Uterus (tissue), 4 donors: ENCODE measurements around the gene NEAT1. TPM values are rescaled to one million over a fixed set of nuclear protein-coding genes. Genes with fewer than 3 reads are reported as not detected.
A peak's percentile ranks its signal among the peaks of the same experiment; 100 is the strongest.
"Not testable (repeated sequence)": the region's sequence is repeated elsewhere in the genome, so short reads cannot be mapped to it uniquely, and the experiment has no call there.

Experiments used
- DNase-seq, 2 donors: peaks; one replicate each; pipeline ENCODE4 v3.0.0-alpha.2; 2019 to 2020
- H3K27ac ChIP-seq, 2 donors: fragments of 200-600 bp; sonication (generic); 1 replicate in 1 of 2; 2 replicates in 1 of 2; pipeline ENCODE4 v1.5.1; 2016 to 2018
- H3K27me3 ChIP-seq, 2 donors: fragments of 200-600 bp; sonication (generic); one replicate each; pipeline ENCODE4 v1.5.1; 2018 to 2019; ENCODE audit warnings: control low read depth in 1 of 2
- H3K36me3 ChIP-seq, 2 donors: fragments of 200-600 bp; sonication (generic); one replicate each; pipeline ENCODE4 v1.5.1; 2019; ENCODE audit warnings: control low read depth in 1 of 2
- H3K4me1 ChIP-seq, 2 donors: fragments of 200-600 bp; sonication (generic); one replicate each; pipeline ENCODE4 v1.5.1; 2018 to 2019; ENCODE audit warnings: control low read depth in 1 of 2
- H3K4me3 ChIP-seq, 2 donors: fragments of 200-600 bp; sonication (generic); 1 replicate in 1 of 2; 2 replicates in 1 of 2; pipeline ENCODE4 v1.5.1; 2018 to 2019; ENCODE audit warnings: mild to moderate bottlenecking in 1 of 2
- H3K9me3 ChIP-seq, 2 donors: fragments of 200-600 bp; sonication (generic); one replicate each; pipeline ENCODE4 v1.5.1; 2019; ENCODE audit warnings: control low read depth in 1 of 2
- CTCF ChIP-seq, 4 experiments: fragments of 200-600 bp in 2 of 4; fragments of 450-650 bp in 2 of 4; sonication (generic) in 2 of 4; IDR thresholded peaks; one replicate each; pipeline ENCODE4 v1.5.1; 2016 to 2019; ENCODE audit warnings: antibody characterized with exemption in 4 of 4, mild to moderate bottlenecking in 2 of 4, moderate library complexity in 1 of 4
- POLR2A ChIP-seq, 2 donors: fragments of 450-650 bp; IDR thresholded peaks; one replicate each; pipeline ENCODE4 v1.6.1; 2016; ENCODE audit warnings: antibody characterized with exemption in 2 of 2, mild to moderate bottlenecking in 1 of 2, moderate library complexity in 1 of 2
- intact Hi-C: fragments of 100-400 bp; cut with DNase I; formaldehyde crosslinking; loops from one replicate; pipeline ENCODE4 v1.15.1; 2023; ENCODE audit warnings: low total_unique reads
- total RNA-seq, 4 donors: library from RNA; depleted of rRNA in 3 of 4; stranded (reverse); fragments of >200 nt in 3 of 4; gene quantifications; one replicate each; pipeline versions ENCODE4 v1.1.0 to v1.2.4, GENCODE V29; 2014 to 2023
- donor health status: DM: yes; HTN: yes; CAD: no.

Gene NEAT1
- total RNA-seq, 4 donors from 2014 or later, result 33.6 to 932 (median 120) TPM

DNA sequence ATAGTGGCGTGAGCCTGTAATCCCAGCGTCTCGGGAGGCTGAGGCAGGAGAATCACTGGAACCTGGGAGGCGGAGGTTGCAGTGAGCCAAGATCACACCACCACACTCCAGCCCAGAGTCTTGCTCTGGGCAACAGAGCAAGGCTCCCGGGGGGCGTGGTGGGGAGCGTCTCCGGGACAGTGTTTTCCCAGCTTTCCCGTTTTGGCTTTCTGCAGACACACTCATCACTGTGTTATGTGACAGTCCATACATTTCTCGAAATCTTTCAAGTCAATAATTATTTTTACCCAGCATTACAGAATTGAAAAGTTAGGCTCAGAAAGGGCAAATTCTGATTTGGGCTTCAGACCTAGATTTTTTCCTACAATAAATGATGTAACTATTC lies 31.7 kb downstream of the NEAT1 start:
- peak overlapping the region; percentile 94 to 95 for H3K27ac ChIP-seq
- intact Hi-C loops, result no loop called here
- no peaks in the 10 kb centered on the region for H3K36me3 ChIP-seq
- no peaks in the 10 kb centered on the region for H3K27me3 ChIP-seq
- peak overlapping the region; percentile 41 to 52 for H3K4me3 ChIP-seq
- no peak for DNase-seq
- no peak for TF ChIP-seq CTCF (IDR thresholded peaks at IDR 0.05)
- no peak for TF ChIP-seq POLR2A (IDR thresholded peaks at IDR 0.05)
- no peaks in the 10 kb centered on the region for H3K9me3 ChIP-seq
- no peaks in the 10 kb centered on the region for H3K4me1 ChIP-seq

DNA sequence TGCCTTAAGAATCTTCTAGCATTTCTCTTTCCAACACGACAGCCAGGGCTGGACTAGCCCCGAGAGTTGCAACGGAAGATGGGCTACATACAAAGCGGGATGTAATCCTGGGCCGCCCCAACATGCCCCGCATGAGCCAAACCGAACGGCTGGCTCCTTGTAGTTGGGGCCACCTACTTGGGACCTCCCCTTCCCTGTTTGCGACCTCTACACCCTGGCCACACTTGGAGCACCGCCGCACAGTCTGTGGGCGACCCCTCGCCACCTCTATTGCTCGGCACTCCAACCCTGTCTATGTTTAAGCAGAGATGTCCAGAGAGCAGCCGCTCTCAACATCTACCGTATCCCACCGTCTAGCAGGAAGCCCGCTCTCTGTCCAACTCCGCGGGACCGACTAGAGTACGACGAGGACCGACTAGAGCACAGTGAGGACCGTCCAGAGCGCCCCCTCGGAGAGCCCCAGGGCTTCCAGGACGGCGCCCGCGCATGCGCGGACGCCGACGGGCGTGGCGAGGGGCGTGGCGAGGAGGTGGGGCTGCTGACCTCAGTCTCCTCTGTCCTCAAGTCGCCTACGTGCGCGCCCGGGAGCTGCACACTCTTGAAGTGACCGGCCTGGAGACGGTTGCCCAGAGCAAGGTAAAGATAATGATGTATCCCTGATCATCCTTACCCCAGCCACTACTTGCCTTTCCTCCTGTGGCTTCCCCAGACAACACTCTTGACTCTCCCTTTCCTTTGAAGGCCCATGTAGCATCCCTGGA lies 32.3 kb downstream of the NEAT1 start:
- Histone ChIP-seq H3K36me3 (no peaks in the 10 kb centered on the region), H3K27ac (peak overlapping the region; percentile 94 to 95), H3K27me3 (no peaks in the 10 kb centered on the region), H3K4me1 (no peaks in the 10 kb centered on the region), H3K9me3 (no peaks in the 10 kb centered on the region), H3K4me3 (peak overlapping the region; percentile 41 to 52)
- intact Hi-C loops, result no loop called here
- DNase-seq, result peak; percentile 93 to 94
- peak; percentile 95 to 96 for TF ChIP-seq POLR2A (IDR thresholded peaks at IDR 0.05)
- peak in 3 of 4 experiments; percentile 19 to 26 (median 20) for TF ChIP-seq CTCF (IDR thresholded peaks at IDR 0.05)

- no peaks in the 10 kb centered on the region for H3K4me1 ChIP-seq
- H3K36me3 ChIP-seq, result no peaks in the 10 kb centered on the region
- no peaks in the 10 kb centered on the region for H3K27me3 ChIP-seq
- no peak overlapping the region for H3K4me3 ChIP-seq
- intact Hi-C loops, result no loop called here
- TF ChIP-seq POLR2A (IDR thresholded peaks at IDR 0.05) (no peak), CTCF (IDR thresholded peaks at IDR 0.05) (no peak)
- no peaks in the 10 kb centered on the region for H3K9me3 ChIP-seq
- DNase-seq, result no peak
- no peak overlapping the region for H3K27ac ChIP-seq
These were observed 33.8 kb downstream of the NEAT1 start for GRCh38 chr11:65456418-65456817.

DNA sequence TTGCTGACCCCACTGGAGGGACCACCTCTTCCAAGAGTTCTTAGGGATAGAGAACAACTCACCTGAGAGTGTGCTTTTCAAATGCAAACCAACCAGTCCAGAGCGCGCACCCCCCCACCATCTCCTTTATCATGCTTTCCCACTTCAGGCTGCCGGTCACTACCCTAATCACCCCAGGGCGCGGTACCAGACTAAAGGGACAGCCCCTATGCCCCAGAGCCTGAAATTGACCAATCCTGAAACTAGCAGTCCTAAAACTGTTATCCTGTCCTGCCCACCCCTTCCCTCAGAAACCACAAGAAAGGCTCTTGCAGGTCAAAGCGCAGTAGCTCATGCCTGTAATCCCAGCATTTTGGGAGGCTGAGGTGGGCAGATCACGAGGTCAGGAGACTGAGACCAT lies 37.0 kb downstream of the NEAT1 start:
- Histone ChIP-seq H3K36me3 (no peaks in the 10 kb centered on the region), H3K4me3 (no peak overlapping the region), H3K9me3 (no peaks in the 10 kb centered on the region), H3K27me3 (no peaks in the 10 kb centered on the region), H3K27ac (no peak overlapping the region), H3K4me1 (no peaks in the 10 kb centered on the region)
- intact Hi-C loops, result no loop called here
- no peak for DNase-seq
- TF ChIP-seq CTCF (IDR thresholded peaks at IDR 0.05) (no peak), POLR2A (IDR thresholded peaks at IDR 0.05) (no peak)

GRCh38 chr11:65465471-65465870 lies 42.9 kb downstream of the NEAT1 start:
- H3K27ac ChIP-seq, DNase-seq, H3K36me3 ChIP-seq, H3K9me3 ChIP-seq, H3K4me1 ChIP-seq, intact Hi-C loops, H3K27me3 ChIP-seq, H3K4me3 ChIP-seq: not testable (repeated sequence)

DNA sequence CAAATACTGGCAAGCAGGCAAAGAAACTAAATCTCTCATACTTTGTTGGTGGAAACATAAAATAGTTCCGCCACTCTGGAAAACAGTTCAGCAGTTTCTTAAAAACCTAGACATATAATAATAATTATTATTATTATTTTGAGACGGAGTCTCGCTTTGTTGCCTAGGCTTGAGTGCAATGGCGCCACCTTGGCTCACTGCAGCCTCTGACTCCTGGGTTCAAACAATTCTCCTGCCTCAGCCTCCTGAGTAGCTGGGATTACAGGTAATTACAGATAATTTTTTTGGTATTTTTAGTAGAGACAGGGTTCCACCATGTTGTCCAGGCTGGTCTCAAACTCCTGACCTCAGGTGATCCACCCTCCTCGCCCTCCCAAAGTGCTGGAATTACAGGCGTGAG lies 44.7 kb downstream of the NEAT1 start:
- H3K9me3 ChIP-seq, H3K27me3 ChIP-seq, DNase-seq, H3K36me3 ChIP-seq, H3K4me1 ChIP-seq, intact Hi-C loops, H3K4me3 ChIP-seq: not testable (repeated sequence)
- H3K27ac ChIP-seq, result peak overlapping the region; percentile 3 to 98
